Ovary (tissue), 3 donors: Measurements from ENCODE around the gene MDH1B.

Experiments
- EP300 ChIP-seq: sonication (generic); formaldehyde crosslinking; IDR thresholded peaks from one replicate; pipeline ENCODE4 v1.6.1; 2017; ENCODE audit warnings: antibody characterized with exemption
- POLR2A ChIP-seq: fragments of 450-650 bp; IDR thresholded peaks from one replicate; pipeline ENCODE4 v1.6.1; 2017; ENCODE audit warnings: antibody characterized with exemption, mild to moderate bottlenecking, moderate library complexity
- TF ChIP-seq, protein P1 (sequence below), 3 donors: fragments of 450-650 bp in 2 of 3; fragments of 200-600 bp in 1 of 3; IDR thresholded peaks; one replicate each; pipeline versions ENCODE4 v1.5.1 to v1.8.0; 2016 to 2022; ENCODE audit warnings: antibody characterized with exemption in 3 of 3, mild to moderate bottlenecking in 1 of 3
- donor health status: DM: no; HTN: no; CAD: no.

DNA sequence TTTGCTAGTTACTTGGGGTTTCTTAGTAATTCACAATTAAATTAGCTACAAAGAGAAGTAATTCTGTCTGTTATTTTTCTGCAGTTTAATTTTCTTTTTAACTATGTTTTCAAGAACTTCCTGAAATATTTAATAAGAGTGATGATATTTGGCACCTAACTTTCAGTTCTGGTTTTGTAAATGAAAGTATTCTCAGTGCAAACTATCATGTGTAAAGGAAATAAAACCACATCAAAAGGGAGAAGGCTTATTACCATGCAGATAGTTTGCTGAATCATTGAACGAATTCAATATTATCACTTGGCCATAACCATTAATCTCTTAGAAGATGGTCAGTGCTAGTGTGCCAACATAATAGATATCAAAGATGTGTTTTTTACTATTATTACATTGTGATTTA lies 76.1 kb downstream of the MDH1B start:
- TF ChIP-seq, protein P1, sequence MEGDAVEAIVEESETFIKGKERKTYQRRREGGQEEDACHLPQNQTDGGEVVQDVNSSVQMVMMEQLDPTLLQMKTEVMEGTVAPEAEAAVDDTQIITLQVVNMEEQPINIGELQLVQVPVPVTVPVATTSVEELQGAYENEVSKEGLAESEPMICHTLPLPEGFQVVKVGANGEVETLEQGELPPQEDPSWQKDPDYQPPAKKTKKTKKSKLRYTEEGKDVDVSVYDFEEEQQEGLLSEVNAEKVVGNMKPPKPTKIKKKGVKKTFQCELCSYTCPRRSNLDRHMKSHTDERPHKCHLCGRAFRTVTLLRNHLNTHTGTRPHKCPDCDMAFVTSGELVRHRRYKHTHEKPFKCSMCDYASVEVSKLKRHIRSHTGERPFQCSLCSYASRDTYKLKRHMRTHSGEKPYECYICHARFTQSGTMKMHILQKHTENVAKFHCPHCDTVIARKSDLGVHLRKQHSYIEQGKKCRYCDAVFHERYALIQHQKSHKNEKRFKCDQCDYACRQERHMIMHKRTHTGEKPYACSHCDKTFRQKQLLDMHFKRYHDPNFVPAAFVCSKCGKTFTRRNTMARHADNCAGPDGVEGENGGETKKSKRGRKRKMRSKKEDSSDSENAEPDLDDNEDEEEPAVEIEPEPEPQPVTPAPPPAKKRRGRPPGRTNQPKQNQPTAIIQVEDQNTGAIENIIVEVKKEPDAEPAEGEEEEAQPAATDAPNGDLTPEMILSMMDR (IDR thresholded peaks at IDR 0.05), result no peak
- no peak for TF ChIP-seq EP300
- no peak for TF ChIP-seq POLR2A
